ENCODE measurements around the gene IQCF5. TPM values are rescaled to one million over a fixed set of nuclear protein-coding genes. Genes with fewer than 3 reads are reported as not detected.
"Not testable (repeated sequence)": the region's sequence is repeated elsewhere in the genome, so short reads cannot be mapped to it uniquely, and the experiment has no call there.

IQCF5 gene
- polyA plus RNA-seq, 2 of the 4 experiments (the other 2 are of a cell fraction): not detected

DNA sequence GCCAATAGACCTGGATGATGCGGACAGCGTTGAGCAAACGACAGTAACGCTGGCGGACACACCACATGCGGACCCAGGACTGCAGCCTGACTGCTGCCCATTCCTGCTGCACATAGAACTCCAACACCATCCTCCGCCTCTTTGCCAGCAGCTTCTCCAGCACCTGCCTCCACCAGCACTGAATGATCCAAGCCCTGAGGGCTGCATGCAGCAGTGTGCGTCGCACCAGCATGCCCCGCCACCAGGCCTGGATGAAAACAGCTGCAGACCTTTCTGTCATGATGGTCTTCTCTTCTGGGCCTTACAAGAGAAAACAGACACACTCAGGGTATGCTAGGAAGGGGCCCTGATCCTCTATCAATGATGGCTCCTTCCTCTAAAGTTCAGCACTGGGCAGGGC, 1.5 kb downstream of the IQCF5 start (continued):
- TF ChIP-seq NR3C1 (IDR thresholded peaks at IDR 0.05) (no peak), MAZ (IDR thresholded peaks at IDR 0.05; ENCODE audit: borderline replicate concordance, low read depth, low read length) (no peak), MAFK (IDR thresholded peaks at IDR 0.05; ENCODE audit: partially characterized antibody) (no peak), HDAC2 (IDR thresholded peaks at IDR 0.05) (no peak), MYC (IDR thresholded peaks at IDR 0.05; ENCODE audit: borderline replicate concordance, low read length) (no peak), RCOR1 (IDR thresholded peaks at IDR 0.05; ENCODE audit: low read depth, low read length) (no peak)

GRCh38 chr3:51873253-51873766, 2.1 kb downstream of the IQCF5 start:
- Histone ChIP-seq H3K4me1 (no peaks in the 10 kb centered on the region), H3K4me2 (no peak overlapping the region), H3K4me3 (no peak overlapping the region), H3K9me3 (no peaks in the 10 kb centered on the region), H3K27ac (no peak overlapping the region)
- no peak for FAIRE-seq
- CTCF ChIA-PET: no interaction called here
- TF ChIP-seq CEBPB (IDR thresholded peaks at IDR 0.05) (no peak), NR3C1 (IDR thresholded peaks at IDR 0.05) (no peak), CHD4 (IDR thresholded peaks at IDR 0.05; ENCODE audit: borderline replicate concordance) (no peak), HOXB5 (CRISPR knock-in tag; IDR thresholded peaks at IDR 0.05) (no peak), RNF2 (IDR thresholded peaks at IDR 0.05; ENCODE audit: borderline replicate concordance, low read depth) (no peak), CBX2 (IDR thresholded peaks at IDR 0.05; ENCODE audit: borderline replicate concordance, low read depth) (no peak), JUN (IDR thresholded peaks at IDR 0.05) (no peak), POLR2A (IDR thresholded peaks at IDR 0.05; ENCODE audit: low read length) (no peak), KDM1A (IDR thresholded peaks at IDR 0.05; ENCODE audit: low read depth) (no peak), TP53 (CRISPR knock-in tag; IDR thresholded peaks at IDR 0.05) (no peak), ELK1 (IDR thresholded peaks at IDR 0.05; ENCODE audit: low read depth, low read length) (no peak), ZC3H11A (IDR thresholded peaks at IDR 0.05) (no peak)
- TF ChIP-seq, protein P1, sequence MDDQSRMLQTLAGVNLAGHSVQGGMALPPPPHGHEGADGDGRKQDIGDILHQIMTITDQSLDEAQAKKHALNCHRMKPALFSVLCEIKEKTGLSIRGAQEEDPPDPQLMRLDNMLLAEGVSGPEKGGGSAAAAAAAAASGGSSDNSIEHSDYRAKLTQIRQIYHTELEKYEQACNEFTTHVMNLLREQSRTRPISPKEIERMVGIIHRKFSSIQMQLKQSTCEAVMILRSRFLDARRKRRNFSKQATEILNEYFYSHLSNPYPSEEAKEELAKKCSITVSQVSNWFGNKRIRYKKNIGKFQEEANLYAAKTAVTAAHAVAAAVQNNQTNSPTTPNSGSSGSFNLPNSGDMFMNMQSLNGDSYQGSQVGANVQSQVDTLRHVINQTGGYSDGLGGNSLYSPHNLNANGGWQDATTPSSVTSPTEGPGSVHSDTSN (IDR thresholded peaks at IDR 0.05): no peak
- POLR2A ChIA-PET: no interaction called here
- 27% methylated on average over 1 of the region's 1 CpG for WGBS (ENCODE audit: missing lambda C conversion rate)
- no peak for ATAC-seq
- DNase-seq (ENCODE audit: low read depth in 1 of 2, low spot score in 1 of 2): no peak

DNA sequence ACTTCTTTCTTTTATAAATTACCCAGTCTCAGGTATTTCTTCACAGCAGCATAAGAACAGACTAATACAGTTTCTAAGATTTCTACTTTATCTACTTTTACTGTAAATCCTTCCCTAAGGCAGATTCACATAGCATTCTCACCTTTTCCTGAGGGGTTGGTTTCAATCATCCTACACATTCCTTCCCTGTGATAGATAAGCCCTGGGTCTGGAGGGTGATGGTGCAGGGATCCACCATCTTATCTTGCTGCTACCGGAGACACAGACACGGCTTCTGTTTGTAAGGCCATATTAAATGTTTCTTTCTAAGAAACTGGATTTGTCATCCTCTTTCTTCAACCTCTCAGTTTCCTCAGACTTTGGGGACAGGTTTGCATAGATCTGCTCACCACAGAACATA, 6.1 kb downstream of the IQCF5 start:
- Histone ChIP-seq H3K4me1 (no peaks in the 10 kb centered on the region), H3K27ac (no peak overlapping the region), H3K4me3 (no peak overlapping the region), H3K9me3 (no peaks in the 10 kb centered on the region), H3K4me2 (no peak overlapping the region)
- WGBS (ENCODE audit: missing lambda C conversion rate): 74% methylated on average over 2 of the region's 2 CpGs
- TF ChIP-seq NFE2L2 (conservative IDR thresholded peaks at IDR 0.05; ENCODE audit: low read length): no peak
- TF ChIP-seq JUN (IDR thresholded peaks at IDR 0.05): no peak
- no peak for TF ChIP-seq GATA3 (IDR thresholded peaks at IDR 0.05; ENCODE audit: borderline replicate concordance)
- TF ChIP-seq, protein P1 (IDR thresholded peaks at IDR 0.05): no peak
- TF ChIP-seq ZC3H11A (IDR thresholded peaks at IDR 0.05): no peak
- ChIA-PET CTCF (no interaction called here), POLR2A (no interaction called here)
- ATAC-seq (no peak), FAIRE-seq (no peak), DNase-seq (ENCODE audit: low read depth in 1 of 2, low spot score in 1 of 2) (no peak)

GRCh38 chr3:51868896-51869295, 6.5 kb downstream of the IQCF5 start:
- DNase-seq (ENCODE audit: low read depth in 1 of 2, low spot score in 1 of 2); H3K27ac ChIP-seq; H3K9me3 ChIP-seq; FAIRE-seq; ATAC-seq; CTCF ChIA-PET; POLR2A ChIA-PET; H3K4me2 ChIP-seq; H3K4me1 ChIP-seq; H3K4me3 ChIP-seq: not testable (repeated sequence)
- 94% methylated on average over 1 of the region's 1 CpG for WGBS (ENCODE audit: missing lambda C conversion rate)

Measured in A549 (cell line).